Gastrocnemius medialis (tissue), 4 donors: ENCODE results near the gene DYTN. TPM values are rescaled to one million over a fixed set of nuclear protein-coding genes. Genes with fewer than 3 reads are reported as not detected.

Experiments used
- ATAC-seq, 2 donors: fragments of 150-250 bp; one replicate each; pipeline ENCODE4 v1.9.1; 2016
- DNase-seq, 2 donors: peaks; one replicate each; pipeline ENCODE4 v3.0.0-alpha.2; 2019
- H3K27ac ChIP-seq, 4 donors: fragments of 200-600 bp; sonication (generic); 1 replicate in 1 of 4; 2 replicates in 3 of 4; pipeline ENCODE4 v1.5.1; 2016 to 2018; ENCODE audit warnings: mild to moderate bottlenecking in 2 of 4, moderate library complexity in 1 of 4
- H3K27me3 ChIP-seq, 3 donors: fragments of 200-600 bp; sonication (generic) in 2 of 3; 1 replicate in 1 of 3; 2 replicates in 2 of 3; pipeline versions ENCODE4 v1.5.1 to v1.6.0; 2016 to 2019; ENCODE audit warnings: mild to moderate bottlenecking in 1 of 3, moderate library complexity in 1 of 3
- H3K36me3 ChIP-seq, 2 donors: fragments of 200-600 bp; sonication (generic) in 1 of 2; one replicate each; pipeline ENCODE4 v1.5.1; 2017 to 2018
- H3K4me1 ChIP-seq, 2 donors: fragments of 200-600 bp; sonication (generic) in 1 of 2; one replicate each; pipeline ENCODE4 v1.5.1; 2016 to 2017; ENCODE audit warnings: mild to moderate bottlenecking in 2 of 2
- H3K4me3 ChIP-seq, 4 donors: fragments of 200-600 bp; sonication (generic) in 3 of 4; 1 replicate in 1 of 4; 2 replicates in 3 of 4; pipeline ENCODE4 v1.5.1; 2016 to 2019; ENCODE audit warnings: mild to moderate bottlenecking in 2 of 4
- H3K9me3 ChIP-seq, 3 donors: fragments of 200-600 bp; sonication (generic) in 2 of 3; 1 replicate in 1 of 3; 2 replicates in 2 of 3; pipeline ENCODE4 v1.5.1; 2016 to 2019
- POLR2A ChIP-seq, 2 donors: fragments of 450-650 bp; IDR thresholded peaks; one replicate each; pipeline ENCODE4 v1.6.1; 2017; ENCODE audit warnings: antibody characterized with exemption in 2 of 2, mild to moderate bottlenecking in 2 of 2, moderate library complexity in 2 of 2
- in situ Hi-C, 4 donors: fragments of 200-750 bp; cut with MboI; loops; one replicate each; pipeline versions ENCODE4 v1.15.0 to v1.8.0; 2017; ENCODE audit warnings: low sequenced_read_pairs in 4 of 4
- intact Hi-C: fragments of 100-400 bp; cut with DNase I; formaldehyde crosslinking; loops from one replicate; pipeline ENCODE4 v1.15.1; 2023; ENCODE audit warnings: low total_unique reads
- total RNA-seq, 4 donors: library from RNA; depleted of rRNA; stranded (reverse); fragments of >200 nt; gene quantifications; one replicate each; pipeline versions ENCODE4 v1.1.0 to v1.2.3, GENCODE V29; 2016
- TF ChIP-seq, protein P1 (sequence below), 5 experiments: fragments of 450-650 bp in 3 of 5; fragments of 200-600 bp in 2 of 5; sonication (generic) in 2 of 5; IDR thresholded peaks in 4 of 5; conservative IDR thresholded peaks in 1 of 5; 1 replicate in 4 of 5; 2 replicates in 1 of 5; pipeline ENCODE4 v1.5.1; 2016 to 2019; ENCODE audit warnings: antibody characterized with exemption in 5 of 5, mild to moderate bottlenecking in 3 of 5, moderate library complexity in 3 of 5

DYTN gene
- total RNA-seq, 4 donors from 2014 or later = not detected

DNA sequence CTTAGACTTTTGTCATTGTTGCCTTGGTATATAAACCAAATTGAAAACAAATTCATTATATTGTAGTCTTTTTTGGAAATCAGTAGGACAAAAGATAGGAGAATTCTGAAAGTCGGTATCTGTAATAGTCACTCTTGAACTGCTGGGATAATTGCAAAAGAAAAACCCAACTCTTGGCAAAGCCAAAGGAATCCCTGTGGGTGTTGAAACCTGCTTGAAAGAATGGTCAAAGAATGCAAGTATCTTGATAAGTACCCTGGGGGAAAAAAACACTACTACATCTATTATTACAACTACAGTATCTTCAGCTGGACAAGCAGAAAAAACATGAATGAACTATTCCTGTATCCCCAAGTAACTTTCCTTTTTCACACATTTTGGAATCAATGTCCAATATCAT, 83.2 kb downstream of the DYTN start:
- TF ChIP-seq, protein P1, sequence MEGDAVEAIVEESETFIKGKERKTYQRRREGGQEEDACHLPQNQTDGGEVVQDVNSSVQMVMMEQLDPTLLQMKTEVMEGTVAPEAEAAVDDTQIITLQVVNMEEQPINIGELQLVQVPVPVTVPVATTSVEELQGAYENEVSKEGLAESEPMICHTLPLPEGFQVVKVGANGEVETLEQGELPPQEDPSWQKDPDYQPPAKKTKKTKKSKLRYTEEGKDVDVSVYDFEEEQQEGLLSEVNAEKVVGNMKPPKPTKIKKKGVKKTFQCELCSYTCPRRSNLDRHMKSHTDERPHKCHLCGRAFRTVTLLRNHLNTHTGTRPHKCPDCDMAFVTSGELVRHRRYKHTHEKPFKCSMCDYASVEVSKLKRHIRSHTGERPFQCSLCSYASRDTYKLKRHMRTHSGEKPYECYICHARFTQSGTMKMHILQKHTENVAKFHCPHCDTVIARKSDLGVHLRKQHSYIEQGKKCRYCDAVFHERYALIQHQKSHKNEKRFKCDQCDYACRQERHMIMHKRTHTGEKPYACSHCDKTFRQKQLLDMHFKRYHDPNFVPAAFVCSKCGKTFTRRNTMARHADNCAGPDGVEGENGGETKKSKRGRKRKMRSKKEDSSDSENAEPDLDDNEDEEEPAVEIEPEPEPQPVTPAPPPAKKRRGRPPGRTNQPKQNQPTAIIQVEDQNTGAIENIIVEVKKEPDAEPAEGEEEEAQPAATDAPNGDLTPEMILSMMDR (IDR thresholded peaks at IDR 0.05 in 4 of 5, conservative IDR thresholded peaks at IDR 0.05 in 1 of 5) = no peak
- TF ChIP-seq POLR2A (IDR thresholded peaks at IDR 0.05) = no peak
- Histone ChIP-seq H3K27me3 (no peaks in the 10 kb centered on the region), H3K4me1 (no peaks in the 10 kb centered on the region), H3K36me3 (no peaks in the 10 kb centered on the region), H3K4me3 (no peak overlapping the region), H3K27ac (no peak overlapping the region), H3K9me3 (no peaks in the 10 kb centered on the region)
- intact Hi-C loops = no loop called here
- DNase-seq = no peak
- in situ Hi-C loops = no loop called here
- no peak for ATAC-seq

DNA sequence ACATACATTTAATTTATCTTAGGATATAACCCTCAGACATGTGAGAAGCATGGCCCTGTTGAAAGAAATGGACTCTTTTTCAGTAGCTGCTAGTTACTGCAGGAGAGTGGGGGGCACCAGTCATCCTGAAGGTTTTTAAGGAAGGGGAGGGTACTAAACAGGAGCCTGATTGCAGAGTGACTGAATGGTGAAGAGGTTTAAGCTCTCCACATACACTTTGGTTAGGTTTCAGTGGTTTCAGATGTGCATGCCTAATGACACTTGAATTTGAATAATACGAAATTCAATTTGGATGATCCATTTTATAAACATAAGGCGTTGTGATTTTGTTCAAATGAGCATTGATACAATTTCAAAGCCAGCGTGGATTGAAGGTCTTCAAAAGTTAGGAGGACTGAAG, 86.9 kb downstream of the DYTN start:
- H3K9me3 ChIP-seq = no peaks in the 10 kb centered on the region
- no peak overlapping the region for H3K4me3 ChIP-seq
- no peaks in the 10 kb centered on the region for H3K27me3 ChIP-seq
- TF ChIP-seq, protein P1 (IDR thresholded peaks at IDR 0.05 in 4 of 5, conservative IDR thresholded peaks at IDR 0.05 in 1 of 5) = no peak
- no peak for TF ChIP-seq POLR2A (IDR thresholded peaks at IDR 0.05)
- DNase-seq (no peak), ATAC-seq (no peak)
- no peaks in the 10 kb centered on the region for H3K4me1 ChIP-seq
- intact Hi-C loops = no loop called here
- no peak overlapping the region for H3K27ac ChIP-seq
- in situ Hi-C loops = no loop called here
- no peaks in the 10 kb centered on the region for H3K36me3 ChIP-seq

DNA sequence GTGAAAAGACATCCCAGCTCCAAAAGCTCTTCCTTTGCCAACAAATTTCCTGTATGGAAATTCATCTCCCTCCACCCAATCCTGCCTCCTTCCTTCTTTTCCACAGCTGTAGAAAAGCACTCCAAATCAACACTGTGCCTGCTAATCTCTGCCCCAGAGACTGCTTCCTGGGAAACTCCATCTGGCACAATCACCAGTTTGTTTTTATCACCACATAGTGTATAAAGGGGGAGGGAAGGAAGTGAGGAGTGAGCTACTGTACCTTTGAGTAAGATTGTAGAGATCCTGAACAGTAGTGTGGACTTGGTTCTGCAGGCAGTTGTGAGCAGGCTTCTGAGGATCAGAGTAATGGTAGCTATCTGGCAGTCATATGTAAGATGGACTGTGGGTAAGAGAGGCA, 90.6 kb downstream of the DYTN start:
- no peak for DNase-seq
- no peaks in the 10 kb centered on the region for H3K4me1 ChIP-seq
- TF ChIP-seq, protein P1 (IDR thresholded peaks at IDR 0.05 in 4 of 5, conservative IDR thresholded peaks at IDR 0.05 in 1 of 5) = no peak
- TF ChIP-seq POLR2A (IDR thresholded peaks at IDR 0.05) = no peak
- intact Hi-C loops (no loop called here), in situ Hi-C loops (no loop called here)
- H3K36me3 ChIP-seq = no peaks in the 10 kb centered on the region
- H3K9me3 ChIP-seq = no peaks in the 10 kb centered on the region
- no peak overlapping the region for H3K27ac ChIP-seq
- H3K4me3 ChIP-seq = no peak overlapping the region
- ATAC-seq = no peak
- no peaks in the 10 kb centered on the region for H3K27me3 ChIP-seq

DNA sequence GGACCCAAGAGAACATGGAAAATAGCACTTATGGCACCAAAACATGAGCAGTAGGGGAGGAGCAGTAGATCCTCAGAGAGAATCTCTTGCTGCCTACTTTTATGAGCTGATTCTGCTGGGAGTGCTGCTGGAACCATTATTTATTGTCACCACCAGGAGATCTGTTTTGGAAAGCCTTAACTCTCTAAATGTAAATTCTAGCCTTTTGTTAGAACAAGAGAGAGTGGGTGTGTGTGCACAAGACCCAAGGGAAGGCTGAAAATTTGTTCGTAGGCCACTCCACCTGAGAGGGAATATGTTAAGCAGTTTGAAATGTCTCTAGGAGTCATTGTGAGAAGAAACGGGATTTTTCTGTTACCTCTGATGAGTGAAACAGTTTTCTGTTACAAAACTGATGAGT, 92.1 kb downstream of the DYTN start:
- in situ Hi-C loops (no loop called here), intact Hi-C loops (no loop called here)
- DNase-seq = no peak
- H3K4me3 ChIP-seq = no peak overlapping the region
- ATAC-seq = no peak
- H3K27ac ChIP-seq = no peak overlapping the region
- TF ChIP-seq, protein P1 (IDR thresholded peaks at IDR 0.05 in 4 of 5, conservative IDR thresholded peaks at IDR 0.05 in 1 of 5) = no peak
- TF ChIP-seq POLR2A (IDR thresholded peaks at IDR 0.05) = no peak
- no peaks in the 10 kb centered on the region for H3K9me3 ChIP-seq
- H3K36me3 ChIP-seq = no peaks in the 10 kb centered on the region
- H3K4me1 ChIP-seq = no peaks in the 10 kb centered on the region
- no peaks in the 10 kb centered on the region for H3K27me3 ChIP-seq

DNA sequence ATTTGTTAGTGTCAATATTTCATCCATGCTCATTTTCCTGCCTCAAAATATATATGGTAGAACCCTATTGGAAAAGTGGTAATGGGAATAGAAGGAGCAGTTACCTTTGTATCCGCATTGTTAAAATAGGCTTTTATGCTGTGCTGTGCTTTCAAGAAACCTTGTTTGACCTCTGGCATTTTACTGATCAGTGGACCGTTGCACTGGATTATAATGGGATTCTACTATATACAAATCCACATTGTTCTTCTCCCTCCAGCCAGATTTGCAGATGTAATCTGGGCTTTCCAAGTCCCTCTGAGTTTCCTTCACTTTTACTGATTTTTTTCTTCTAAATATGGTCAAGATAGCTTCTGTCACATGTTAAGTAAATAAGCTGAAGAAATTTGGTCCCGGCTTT, 99.2 kb downstream of the DYTN start:
- Histone ChIP-seq H3K4me3 (no peak overlapping the region), H3K27ac (no peak overlapping the region)
- no peak for ATAC-seq

More for the DNA sequence above, 99.2 kb downstream of the DYTN start:
- DNase-seq = no peak
- intact Hi-C loops = no loop called here
- H3K4me1 ChIP-seq = no peaks in the 10 kb centered on the region
- no peaks in the 10 kb centered on the region for H3K27me3 ChIP-seq
- TF ChIP-seq, protein P1 (IDR thresholded peaks at IDR 0.05 in 4 of 5, conservative IDR thresholded peaks at IDR 0.05 in 1 of 5) = no peak
- TF ChIP-seq POLR2A (IDR thresholded peaks at IDR 0.05) = no peak
- no peaks in the 10 kb centered on the region for H3K36me3 ChIP-seq
- H3K9me3 ChIP-seq = no peaks in the 10 kb centered on the region
- in situ Hi-C loops = no loop called here
